SKM-1 treated with dmso at 0.1 percent for 144 hours (cell line): ENCODE data around the gene SKIC2.
"Not testable (repeated sequence)": the region's sequence is repeated elsewhere in the genome, so short reads cannot be mapped to it uniquely, and the experiment has no call there.

Experiments used
- DNase-seq: peaks from one replicate; lab custom pipeline; 2025; ENCODE audit not compliant: unreplicated experiment; lab: John Stamatoyannopoulos, UW

The SKIC2 gene

GRCh38 chr6:32003301-32003700 is 44.3 kb downstream of the SKIC2 start:
- not testable (repeated sequence) for DNase-seq

DNA sequence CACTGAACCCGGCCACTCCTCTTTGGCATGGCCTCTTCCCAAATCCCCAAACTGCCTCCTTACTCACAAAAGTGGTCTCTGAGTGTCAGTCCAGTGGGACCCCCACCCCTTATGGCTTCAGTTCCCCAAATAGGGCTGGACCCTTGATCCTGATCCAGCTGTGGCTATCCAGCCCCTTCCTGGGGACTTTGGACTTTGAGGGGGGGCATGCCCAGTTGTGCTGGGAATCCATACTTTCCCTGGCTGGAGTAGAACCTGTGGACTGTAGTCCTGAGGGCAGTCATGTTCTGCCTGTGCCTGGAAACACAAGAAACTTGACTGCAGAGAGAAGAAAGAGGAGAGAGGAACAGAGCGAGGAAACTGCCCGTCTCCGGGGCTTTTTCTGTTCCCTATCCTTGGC is 45.4 kb downstream of the SKIC2 start:
- not testable (repeated sequence) for DNase-seq

DNA sequence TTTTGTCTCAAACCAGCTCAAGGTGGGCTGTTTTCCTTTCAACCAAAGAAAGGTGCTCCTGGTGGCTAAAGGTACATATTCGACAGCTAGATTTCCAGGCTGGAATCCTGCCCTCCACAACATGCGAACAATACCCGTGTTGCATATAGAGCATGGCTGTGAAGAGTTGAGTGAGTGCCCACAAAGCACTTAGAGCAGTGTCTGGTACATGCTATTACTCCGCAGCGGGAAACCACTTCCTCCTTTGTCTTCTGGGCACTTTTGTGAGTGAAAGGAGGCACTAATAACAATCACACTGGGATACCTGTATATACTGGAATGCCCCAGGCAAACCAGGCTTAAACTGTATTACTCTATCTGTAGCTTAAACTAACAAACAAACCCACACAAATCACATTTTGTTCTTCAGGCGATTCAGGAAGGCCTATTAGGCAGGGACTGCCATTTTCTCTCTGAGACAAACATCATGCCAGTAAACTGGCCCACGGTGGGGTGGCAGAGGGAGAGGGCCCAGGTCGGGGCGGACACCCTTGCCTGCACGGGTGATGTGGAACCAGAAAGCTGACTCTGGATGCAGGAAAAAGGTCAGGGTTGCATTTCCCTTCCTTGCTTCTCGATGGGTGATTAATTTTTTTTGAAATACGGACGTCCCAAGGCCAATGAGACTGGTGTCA is 46.0 kb downstream of the SKIC2 start:
- DNase-seq: not testable (repeated sequence)

- DNase-seq: not testable (repeated sequence)
Observed at GRCh38 chr6:32005538-32005880, 46.5 kb downstream of the SKIC2 start.

DNA sequence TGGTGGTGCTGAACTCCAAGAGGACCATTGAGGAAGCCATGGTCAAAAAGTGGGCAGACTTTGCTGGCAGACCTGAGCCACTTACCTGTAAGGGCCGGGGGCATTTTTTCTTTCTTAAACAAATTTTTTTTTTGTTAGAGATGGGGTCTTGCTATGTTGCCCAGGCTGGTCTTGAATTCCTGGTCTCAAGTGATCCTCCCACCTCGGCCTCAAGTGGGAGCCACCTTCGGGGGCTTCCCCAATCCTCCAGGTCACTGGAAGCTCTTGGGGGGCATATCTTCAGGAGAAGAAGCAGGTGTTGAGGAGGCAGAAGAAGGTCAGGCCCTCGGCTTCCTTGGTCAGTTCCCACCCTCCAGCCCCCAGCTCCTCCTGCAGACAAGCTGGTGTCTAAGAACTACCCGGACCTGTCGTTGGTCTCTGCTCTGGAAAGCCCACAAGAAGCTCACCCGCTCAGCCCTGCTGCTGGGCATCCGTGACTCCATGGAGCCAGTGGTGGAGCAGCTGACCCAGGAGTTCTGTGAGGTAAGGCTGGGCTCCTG is 47.1 kb downstream of the SKIC2 start:
- DNase-seq: not testable (repeated sequence)

- not testable (repeated sequence) for DNase-seq
Observed at GRCh38 chr6:32007086-32007485, 48.1 kb downstream of the SKIC2 start.

GRCh38 chr6:32008037-32008436 is 49.1 kb downstream of the SKIC2 start:
- not testable (repeated sequence) for DNase-seq

DNA sequence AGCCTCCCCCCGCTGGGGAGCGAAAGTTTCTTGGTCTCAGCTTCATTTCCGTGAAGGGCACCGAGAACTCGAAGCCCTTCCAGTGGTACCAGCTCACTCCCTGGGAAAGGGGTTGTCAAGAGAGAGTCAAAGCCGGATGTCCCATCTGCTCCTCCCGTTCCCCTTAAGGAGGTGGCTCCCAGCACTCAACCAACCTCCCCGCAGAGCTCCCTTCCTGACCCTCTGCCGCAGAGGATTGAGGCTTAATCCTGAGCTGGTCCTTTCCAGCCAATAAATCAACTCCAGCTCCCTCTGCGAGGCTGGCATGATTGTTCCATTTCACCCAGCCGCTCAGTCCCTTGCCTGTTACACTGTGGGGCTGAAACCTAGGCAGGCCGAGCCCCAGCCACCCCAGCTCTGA is 49.6 kb downstream of the SKIC2 start:
- DNase-seq: not testable (repeated sequence)

GRCh38 chr6:32009537-32009936 is 50.6 kb downstream of the SKIC2 start:
- DNase-seq: not testable (repeated sequence)

- not testable (repeated sequence) for DNase-seq
Observed at GRCh38 chr6:32010856-32011530, 52.0 kb downstream of the SKIC2 start.

- not testable (repeated sequence) for DNase-seq
Observed at GRCh38 chr6:32012941-32013617, 54.1 kb downstream of the SKIC2 start.

DNA sequence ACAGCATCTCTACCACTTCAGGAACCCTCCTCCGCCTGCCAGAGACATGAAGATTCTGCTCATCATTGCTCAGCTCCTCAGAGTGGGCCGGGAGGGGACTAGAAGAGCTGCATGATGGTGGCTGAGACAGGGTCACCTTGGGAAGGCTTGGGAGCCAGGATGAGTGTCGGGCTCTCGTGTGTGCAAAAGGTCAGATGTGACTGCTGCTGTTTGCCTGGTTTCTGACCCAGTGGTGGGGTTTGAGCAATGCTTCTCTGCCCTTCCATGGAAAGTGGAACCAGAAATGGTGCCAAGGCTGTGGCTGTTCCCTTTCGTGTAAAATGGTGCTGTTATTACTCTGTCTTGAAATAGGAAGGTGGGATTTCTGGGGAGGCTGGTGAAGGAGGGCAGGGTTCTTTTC is 54.8 kb downstream of the SKIC2 start:
- not testable (repeated sequence) for DNase-seq

DNA sequence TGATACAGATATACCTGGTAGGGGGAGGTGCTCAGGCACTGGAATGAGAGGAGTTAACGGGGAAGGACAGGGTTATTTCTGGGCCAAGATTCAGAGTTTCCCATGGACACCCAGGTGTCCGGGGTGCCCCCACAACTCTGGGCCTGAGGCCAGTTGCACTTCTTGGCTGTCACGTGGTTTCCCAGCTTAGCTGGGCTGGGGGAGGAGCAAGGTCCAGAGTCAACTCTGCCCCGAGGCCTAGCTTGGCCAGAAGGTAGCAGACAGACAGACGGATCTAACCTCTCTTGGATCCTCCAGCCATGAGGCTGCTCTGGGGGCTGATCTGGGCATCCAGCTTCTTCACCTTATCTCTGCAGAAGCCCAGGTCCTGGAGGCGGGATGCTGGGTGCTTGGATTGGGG is 55.6 kb downstream of the SKIC2 start, which contains the start of gene C4B:
Gene C4B, plus strand, starts transcription at position 249 of the 400 bp plus-strand sequence. Its CDS starts 51 bp downstream, at position 300.
- DNase-seq: not testable (repeated sequence)
